NCI-H82 treated with DMSO at 0.1 percent for 48 hours (cell line): ENCODE data around the gene SIPA1L3.

Experiments
- DNase-seq: peaks from one replicate; lab custom pipeline; 2025; ENCODE audit not compliant: unreplicated experiment; lab: John Stamatoyannopoulos, UW

SIPA1L3 gene

GRCh38 chr19:37975596-37976515, 68.8 kb downstream of the SIPA1L3 start:
- DNase-seq, result no peak

- no peak for DNase-seq
Observed at GRCh38 chr19:37977391-37977790, 70.4 kb downstream of the SIPA1L3 start.

GRCh38 chr19:37977992-37978391, 71.0 kb downstream of the SIPA1L3 start:
- no peak for DNase-seq

GRCh38 chr19:37979547-37980082, 72.6 kb downstream of the SIPA1L3 start:
- DNase-seq, result no peak

- no peak for DNase-seq
Observed at GRCh38 chr19:37980419-37981170, 73.6 kb downstream of the SIPA1L3 start.

DNA sequence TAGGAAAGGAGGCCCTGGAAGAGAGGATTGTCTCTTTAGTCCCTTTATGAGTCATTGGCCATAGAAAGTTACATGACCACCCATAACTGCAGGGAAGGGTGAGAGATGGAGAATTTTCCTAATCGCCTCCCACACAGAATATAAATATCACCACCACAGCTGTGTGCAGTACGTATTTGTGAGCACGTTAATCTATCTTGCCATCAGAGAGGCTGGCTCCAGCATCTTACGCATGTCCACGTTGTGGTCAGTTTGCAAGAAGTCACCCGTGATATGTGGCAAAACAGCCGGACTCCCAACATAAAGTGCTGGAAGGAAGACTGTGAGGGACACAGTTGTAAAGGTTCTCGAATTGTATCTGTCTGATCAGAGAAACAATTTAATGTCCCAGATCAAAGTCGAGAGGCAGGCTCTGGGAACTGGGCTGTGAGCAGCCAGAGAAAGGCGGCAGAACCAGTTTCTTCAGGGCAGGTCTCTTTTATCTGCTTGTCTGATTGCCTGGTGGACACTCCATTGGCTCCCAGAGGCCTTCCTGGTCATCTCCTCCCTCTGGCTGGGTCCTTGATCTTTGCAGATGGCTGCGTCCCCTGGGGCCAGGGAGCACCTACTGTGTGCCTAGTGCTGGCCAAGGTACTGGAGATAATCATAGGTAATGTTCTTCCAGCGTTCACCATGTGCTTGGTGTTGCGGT, 74.9 kb downstream of the SIPA1L3 start:
- DNase-seq, result no peak

- no peak for DNase-seq
Observed at GRCh38 chr19:37982655-37983054, 75.6 kb downstream of the SIPA1L3 start.

DNA sequence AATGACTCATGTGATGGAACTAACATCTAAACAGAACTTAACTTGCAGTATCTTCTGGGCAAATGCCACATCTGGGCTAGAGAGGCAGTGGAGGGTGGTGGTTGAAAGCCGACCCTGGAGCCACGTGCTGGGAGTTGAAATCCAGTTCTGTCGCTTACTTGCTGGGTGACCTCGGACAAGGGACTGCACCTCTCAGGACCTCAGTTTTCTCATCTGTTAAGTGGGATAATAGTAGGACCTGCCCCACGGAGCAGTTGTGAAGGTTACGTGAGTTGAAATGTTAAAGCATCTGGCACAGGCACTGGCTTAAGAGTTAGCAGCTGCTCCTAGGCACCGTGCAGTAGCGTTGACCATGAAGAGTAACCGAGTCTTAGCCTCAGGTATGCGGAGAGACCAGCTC, 76.1 kb downstream of the SIPA1L3 start:
- DNase-seq, result no peak

DNA sequence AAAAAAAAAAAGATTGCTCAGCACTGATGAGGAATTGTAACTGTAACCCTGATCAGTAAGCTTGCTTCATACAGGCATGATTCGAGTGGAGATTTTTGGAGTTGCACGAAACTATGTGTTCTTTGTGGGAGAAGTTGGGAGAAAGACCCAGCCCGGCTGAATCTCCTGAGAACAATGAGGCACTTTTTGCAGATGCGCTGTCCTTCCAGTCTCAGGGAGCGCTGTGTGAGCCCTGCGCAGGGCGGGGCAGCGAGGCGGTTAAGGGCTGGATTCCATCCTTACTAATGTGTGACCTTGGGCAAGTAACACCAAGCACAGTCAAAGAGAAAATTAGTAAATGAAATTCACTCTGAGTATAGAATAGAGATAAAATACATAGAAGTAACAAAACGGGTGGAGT, 76.9 kb downstream of the SIPA1L3 start:
- no peak for DNase-seq

DNA sequence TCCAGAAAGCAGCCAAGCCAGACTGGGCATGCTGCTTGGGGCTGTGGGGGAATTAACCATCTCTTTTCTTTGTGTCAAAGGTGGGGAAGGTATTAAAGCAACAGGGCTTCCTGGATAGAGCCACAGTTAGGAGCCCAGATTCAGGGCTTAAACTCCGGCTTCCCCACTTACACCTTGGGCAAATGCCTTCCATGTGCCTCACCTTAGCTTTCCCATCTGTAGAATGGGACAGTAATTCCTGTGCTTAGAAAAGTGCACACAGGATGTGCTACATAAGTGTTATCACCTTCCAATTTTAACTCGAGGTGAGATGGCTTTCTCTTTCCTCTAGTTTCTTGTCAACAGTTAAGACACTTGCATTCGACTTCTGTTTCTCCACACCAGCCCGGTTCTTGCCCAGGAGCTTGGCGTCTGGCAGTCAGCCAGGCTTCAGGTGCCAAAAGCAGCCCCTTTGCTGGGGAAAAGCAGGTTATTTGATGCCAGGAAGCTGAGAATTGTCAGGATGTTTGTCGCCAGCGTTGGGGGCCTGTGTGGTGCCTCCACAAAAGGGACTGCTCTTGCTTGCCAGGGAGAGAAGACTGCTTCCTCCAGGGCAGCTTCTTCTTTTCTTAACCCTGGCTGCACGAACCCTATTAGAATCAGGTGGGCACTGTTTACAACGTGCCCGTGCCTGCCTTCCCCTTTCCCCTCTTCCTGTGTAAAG, 79.2 kb downstream of the SIPA1L3 start:
- DNase-seq, result no peak

DNA sequence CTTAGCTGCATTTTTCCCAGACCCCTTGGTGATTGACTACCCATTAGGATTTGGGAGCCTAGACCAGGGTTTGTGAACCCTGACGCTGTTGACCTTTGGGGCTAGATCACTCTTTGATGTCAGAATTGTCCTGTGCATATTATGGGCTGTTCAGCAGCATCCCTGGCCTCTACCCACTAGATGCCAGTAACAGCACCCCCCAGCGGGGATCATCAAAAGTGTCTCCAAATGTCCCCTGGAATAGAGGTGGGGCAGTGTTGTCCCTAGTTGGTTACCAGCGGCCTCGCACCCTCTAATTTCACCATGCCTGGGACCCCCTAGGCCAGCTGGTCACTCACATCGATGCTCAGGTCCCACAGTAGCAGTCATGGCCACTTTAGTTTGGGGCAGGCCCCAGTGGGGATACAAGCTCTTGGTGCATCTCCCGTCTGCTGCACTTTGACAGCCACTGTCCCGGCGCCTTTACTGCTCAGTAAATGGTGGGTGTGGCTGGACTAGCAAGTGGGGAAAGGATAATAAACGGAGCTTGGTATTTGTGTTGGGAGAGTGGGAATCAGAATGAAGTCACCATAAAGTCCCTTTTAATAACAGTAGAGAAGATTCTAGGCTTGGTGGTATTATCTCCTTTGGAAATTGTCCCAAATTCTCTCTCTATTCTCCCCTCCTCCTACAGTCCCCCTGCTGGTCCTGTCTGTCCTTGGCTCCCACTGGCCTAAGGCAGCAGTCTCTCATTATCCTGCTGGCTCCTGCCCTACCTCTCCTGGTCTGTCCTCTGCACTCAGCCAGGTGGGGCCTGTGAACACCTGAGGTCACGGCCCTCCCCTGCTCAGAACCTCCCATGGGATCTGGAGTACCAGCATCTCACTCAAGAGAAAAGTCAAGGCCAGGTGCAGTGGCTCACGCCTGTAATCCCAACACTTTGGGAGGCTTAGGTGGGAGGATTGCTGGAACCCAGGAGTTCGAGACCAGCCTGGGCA, 80.6 kb downstream of the SIPA1L3 start:
- DNase-seq, result no peak

DNA sequence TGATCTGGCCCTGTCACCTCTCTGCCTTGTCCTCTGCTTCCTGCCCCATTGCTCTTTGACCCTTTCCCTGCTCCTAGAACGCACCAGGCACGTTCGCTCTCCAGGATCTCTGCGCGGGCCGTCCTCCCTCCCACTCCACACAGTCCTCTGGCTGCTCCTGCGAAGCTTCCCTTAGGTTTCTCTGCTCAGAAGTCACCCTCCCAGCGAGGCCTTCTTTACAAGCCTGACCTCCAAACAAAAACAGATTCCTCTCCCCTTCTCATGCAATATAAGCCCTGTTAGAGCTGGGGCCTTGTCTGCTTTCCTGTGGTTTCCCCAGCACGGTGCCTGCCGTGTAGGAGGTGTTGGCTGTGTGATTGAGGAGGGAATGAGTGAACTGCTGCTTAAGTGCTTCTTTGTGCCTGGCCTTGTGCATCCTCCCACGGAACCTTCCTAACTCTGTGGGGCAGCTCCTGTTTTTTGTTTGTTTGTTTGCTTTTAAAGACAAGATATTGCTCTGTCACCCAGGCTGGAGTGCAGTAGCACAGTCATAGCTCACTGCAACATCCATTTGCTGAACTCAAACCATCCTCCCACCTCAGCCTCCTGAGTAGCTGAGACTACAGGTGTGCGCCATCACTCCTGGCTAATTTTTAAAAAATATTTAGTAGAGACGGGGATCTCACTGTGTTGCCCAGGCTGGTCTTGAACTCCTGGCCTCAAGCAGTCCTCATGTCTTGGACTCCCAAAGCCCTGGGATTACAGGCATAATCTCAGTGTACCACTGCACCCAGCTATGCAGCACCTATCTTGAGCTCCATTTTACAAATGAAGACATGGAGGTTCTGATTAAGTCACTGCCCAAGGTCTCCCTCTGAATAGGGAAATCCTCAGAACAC, 82.0 kb downstream of the SIPA1L3 start:
- DNase-seq, result no peak

DNA sequence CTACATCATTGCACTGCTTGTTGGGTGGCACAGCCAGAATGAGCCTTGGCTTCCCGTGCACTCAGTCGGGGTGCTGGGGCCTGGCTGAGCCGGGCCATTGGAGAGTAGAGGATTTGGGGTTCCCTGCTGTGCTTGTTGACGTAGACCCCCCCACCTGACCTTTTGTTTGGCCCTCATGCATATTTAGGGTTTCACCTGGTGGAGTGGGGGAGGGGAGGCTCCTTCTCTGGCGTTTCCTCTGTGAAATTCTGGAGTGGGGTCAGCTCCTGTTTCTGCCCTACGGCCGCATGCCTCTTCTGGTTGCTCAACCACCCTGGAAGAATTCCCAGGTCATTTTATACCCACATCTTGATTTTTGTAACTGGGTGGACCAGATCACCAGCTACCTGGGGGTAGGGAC, 82.8 kb downstream of the SIPA1L3 start:
- DNase-seq, result no peak

- no peak for DNase-seq
Observed at GRCh38 chr19:37990362-37990761, 83.4 kb downstream of the SIPA1L3 start.

GRCh38 chr19:37991176-37991835, 84.3 kb downstream of the SIPA1L3 start:
- DNase-seq, result no peak

DNA sequence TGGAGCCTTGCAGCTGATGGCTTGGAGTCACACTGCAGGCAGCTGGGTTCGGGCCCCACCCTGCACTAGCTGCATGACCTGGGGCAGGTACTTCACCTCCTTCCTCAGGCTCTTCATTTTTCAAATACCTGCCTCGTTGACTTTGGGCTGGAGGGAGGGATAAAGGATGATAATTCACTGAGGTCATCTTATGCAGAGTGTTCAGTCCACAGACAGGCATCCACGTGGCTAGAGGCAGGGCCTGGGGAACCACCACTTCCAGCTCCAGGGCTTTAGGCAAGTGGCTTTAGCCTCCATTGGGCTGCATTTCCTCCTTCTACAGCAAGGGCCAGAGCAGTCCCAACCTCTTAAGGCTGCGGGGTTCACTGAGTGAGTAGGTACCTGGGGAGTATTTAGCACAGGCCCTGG, 84.8 kb downstream of the SIPA1L3 start:
- no peak for DNase-seq

GRCh38 chr19:37992761-37993160, 85.8 kb downstream of the SIPA1L3 start:
- no peak for DNase-seq

- DNase-seq, result no peak
Observed at GRCh38 chr19:37994823-37995130, 87.8 kb downstream of the SIPA1L3 start.
